Neural crest cell (in vitro differentiated cells): Measurements from ENCODE around the gene TSPAN18. TPM values are rescaled to one million over a fixed set of nuclear protein-coding genes. Genes with fewer than 3 reads are reported as not detected.
A peak's percentile ranks its signal among the peaks of the same experiment; 100 is the strongest.

Source experiments
- DNase-seq: peaks from one replicate; pipeline ENCODE4 v3.0.0; 2021; ENCODE audit warnings: low read depth, mixed read lengths, low spot score
- H3K27ac Mint-ChIP-seq: one replicate; pipeline ENCODE4 v1.8.0; 2021; ENCODE audit warnings: mild to moderate bottlenecking, mixed read lengths; ENCODE audit not compliant: unreplicated experiment
- H3K27me3 Mint-ChIP-seq: 2 replicates; pipeline ENCODE4 v1.8.0; 2021; ENCODE audit warnings: low read depth, mild to moderate bottlenecking, mixed read lengths
- H3K36me3 Mint-ChIP-seq: 2 replicates; pipeline ENCODE4 v1.8.0; 2021; ENCODE audit warnings: low read depth, mild to moderate bottlenecking, mixed read lengths
- H3K4me1 Mint-ChIP-seq: 2 replicates; pipeline ENCODE4 v1.8.0; 2021; ENCODE audit warnings: mixed read lengths
- H3K4me3 Mint-ChIP-seq: one replicate; pipeline ENCODE4 v1.8.0; 2021; ENCODE audit warnings: mild to moderate bottlenecking, mixed read lengths
- H3K9me3 Mint-ChIP-seq: 2 replicates; pipeline ENCODE4 v1.8.0; 2021; ENCODE audit warnings: mixed read lengths
- CTCF ChIP-seq: fragments of 200-600 bp; sonication (generic); conservative IDR thresholded peaks from 2 replicates; pipeline ENCODE4 v1.5.0; 2021; ENCODE audit warnings: antibody characterized with exemption, mild to moderate bottlenecking
- long read RNA-seq: library from polyadenylated mRNA; unstranded; transcript quantifications from one replicate; pipeline ENCODE4 v2.0.0, GENCODE V29; 2020
- total RNA-seq: library from RNA; stranded (reverse); gene quantifications from 2 replicates; pipeline ENCODE4 v1.2.1, GENCODE V29; 2021

Gene TSPAN18
- 116 and 125 TPM in 2 replicates for total RNA-seq
- long read RNA-seq, partial matches to known transcripts, result 0 of 5 reads
- long read RNA-seq, other reads (novel, unspliced or antisense), result 5 of 5 reads

- peak; percentile 47 for DNase-seq
- Mint-ChIP-seq H3K4me1 (peaks cover 62% of the 10 kb centered on the region), H3K36me3 (no peaks in the 10 kb centered on the region), H3K27ac (peak within 1 kb of the TSS; percentile 83), H3K9me3 (no peaks in the 10 kb centered on the region), H3K27me3 (no peaks in the 10 kb centered on the region), H3K4me3 (peak within 1 kb of the TSS; percentile 86)
- TF ChIP-seq CTCF, result no peak
Measured at GRCh38 chr11:44726283-44727113, at the start of gene TSPAN18. TSPAN18 (plus strand) TSS chr11:44726962; CDS start chr11:44906417, 179,455 bp downstream.

GRCh38 chr11:44680982-44681597 is 45.7 kb upstream of the TSPAN18 start:
- H3K4me1 Mint-ChIP-seq, result no peaks in the 10 kb centered on the region
- no peak overlapping the region for H3K4me3 Mint-ChIP-seq
- H3K27ac Mint-ChIP-seq, result no peak overlapping the region
- TF ChIP-seq CTCF, result no peak
- no peak for DNase-seq
- no peaks in the 10 kb centered on the region for H3K36me3 Mint-ChIP-seq
- H3K9me3 Mint-ChIP-seq, result no peaks in the 10 kb centered on the region
- H3K27me3 Mint-ChIP-seq, result no peaks in the 10 kb centered on the region

GRCh38 chr11:44681698-44682097 is 45.1 kb upstream of the TSPAN18 start:
- H3K27me3 Mint-ChIP-seq, result no peaks in the 10 kb centered on the region
- H3K9me3 Mint-ChIP-seq, result no peaks in the 10 kb centered on the region
- no peaks in the 10 kb centered on the region for H3K4me1 Mint-ChIP-seq
- no peak overlapping the region for H3K4me3 Mint-ChIP-seq
- no peak overlapping the region for H3K27ac Mint-ChIP-seq
- DNase-seq, result no peak
- TF ChIP-seq CTCF, result no peak
- H3K36me3 Mint-ChIP-seq, result no peaks in the 10 kb centered on the region

GRCh38 chr11:44684859-44685281 is 41.9 kb upstream of the TSPAN18 start:
- no peaks in the 10 kb centered on the region for H3K9me3 Mint-ChIP-seq
- no peak for TF ChIP-seq CTCF
- no peaks in the 10 kb centered on the region for H3K27me3 Mint-ChIP-seq

GRCh38 chr11:44687388-44687787 is 39.4 kb upstream of the TSPAN18 start:
- Mint-ChIP-seq H3K9me3 (no peaks in the 10 kb centered on the region), H3K4me1 (no peaks in the 10 kb centered on the region), H3K27me3 (no peaks in the 10 kb centered on the region), H3K4me3 (no peak overlapping the region), H3K36me3 (no peaks in the 10 kb centered on the region), H3K27ac (peak overlapping the region; percentile 85)
- no peak for DNase-seq
- no peak for TF ChIP-seq CTCF

More at GRCh38 chr11:44684859-44685281, 41.9 kb upstream of the TSPAN18 start:
- no peak for DNase-seq
- Mint-ChIP-seq H3K27ac (peak overlapping the region; percentile 21), H3K4me3 (no peak overlapping the region), H3K4me1 (no peaks in the 10 kb centered on the region), H3K36me3 (no peaks in the 10 kb centered on the region)
